ENCODE data around the gene ABCB6.
"Not testable (repeated sequence)": the region's sequence is repeated elsewhere in the genome, so short reads cannot be mapped to it uniquely, and the experiment has no call there.

- not testable (repeated sequence) for TF ChIP-seq EZH2 (IDR thresholded peaks at IDR 0.05; ENCODE audit: borderline replicate concordance); CTCF (IDR thresholded peaks at IDR 0.05; ENCODE audit: poor library complexity)
Measured at GRCh38 chr2:219258942-219259341, 40.2 kb upstream of the ABCB6 start.

Data from hepatocyte (in vitro differentiated cells).